IPS-18c (cell line): Measurements from ENCODE around the gene COPG2.

Experiments
- H3K4me3 ChIP-seq: 2 replicates; pipeline ENCODE4 v1.7.0; 2013; ENCODE audit warnings: low read depth, mild to moderate bottlenecking, low read length, moderate library complexity; ENCODE audit not compliant: insufficient read depth
- H3K9me3 ChIP-seq: one replicate; pipeline ENCODE4 v1.6.1; 2013; ENCODE audit warnings: mild to moderate bottlenecking, low read length, moderate library complexity; ENCODE audit not compliant: control insufficient read depth, insufficient read depth

The COPG2 gene

GRCh38 chr7:130667593-130668257 is 823 bp downstream of the COPG2 start:
- Histone ChIP-seq H3K4me3 (peak overlapping the region; percentile 84), H3K9me3 (no peaks in the 10 kb centered on the region)

GRCh38 chr7:130662426-130662825 is 6.1 kb downstream of the COPG2 start:
- H3K9me3 ChIP-seq, result peaks cover 2% of the 10 kb centered on the region

DNA sequence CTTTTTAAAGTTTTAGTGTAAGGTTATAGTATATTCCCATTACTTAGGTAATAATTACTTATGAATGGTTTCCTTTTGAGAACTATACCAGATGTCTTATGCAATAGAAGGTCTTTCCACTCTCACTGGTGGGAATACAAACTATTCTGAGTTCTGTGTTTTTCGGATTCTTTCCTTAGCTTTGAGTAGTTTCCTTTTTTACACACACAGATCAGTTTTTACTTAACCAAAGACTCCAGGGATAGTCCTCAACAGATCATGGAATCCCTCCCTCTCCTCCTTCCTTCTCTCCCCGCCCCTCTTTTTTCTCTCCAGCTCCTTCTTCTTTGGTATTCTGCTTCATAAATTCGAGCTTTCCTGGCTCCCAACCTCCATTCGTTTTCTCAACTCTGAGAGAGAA is 13.3 kb downstream of the COPG2 start:
- no peak overlapping the region for H3K4me3 ChIP-seq
- H3K9me3 ChIP-seq, result no peaks in the 10 kb centered on the region

More at GRCh38 chr7:130662426-130662825, 6.1 kb downstream of the COPG2 start:
- H3K4me3 ChIP-seq, result no peak overlapping the region

- Histone ChIP-seq H3K9me3 (no peaks in the 10 kb centered on the region), H3K4me3 (no peak overlapping the region)
Observed at GRCh38 chr7:130654850-130655249, 13.7 kb downstream of the COPG2 start.

GRCh38 chr7:130650611-130651120 is 17.9 kb downstream of the COPG2 start:
- H3K4me3 ChIP-seq, result no peak overlapping the region
- H3K9me3 ChIP-seq, result no peaks in the 10 kb centered on the region

DNA sequence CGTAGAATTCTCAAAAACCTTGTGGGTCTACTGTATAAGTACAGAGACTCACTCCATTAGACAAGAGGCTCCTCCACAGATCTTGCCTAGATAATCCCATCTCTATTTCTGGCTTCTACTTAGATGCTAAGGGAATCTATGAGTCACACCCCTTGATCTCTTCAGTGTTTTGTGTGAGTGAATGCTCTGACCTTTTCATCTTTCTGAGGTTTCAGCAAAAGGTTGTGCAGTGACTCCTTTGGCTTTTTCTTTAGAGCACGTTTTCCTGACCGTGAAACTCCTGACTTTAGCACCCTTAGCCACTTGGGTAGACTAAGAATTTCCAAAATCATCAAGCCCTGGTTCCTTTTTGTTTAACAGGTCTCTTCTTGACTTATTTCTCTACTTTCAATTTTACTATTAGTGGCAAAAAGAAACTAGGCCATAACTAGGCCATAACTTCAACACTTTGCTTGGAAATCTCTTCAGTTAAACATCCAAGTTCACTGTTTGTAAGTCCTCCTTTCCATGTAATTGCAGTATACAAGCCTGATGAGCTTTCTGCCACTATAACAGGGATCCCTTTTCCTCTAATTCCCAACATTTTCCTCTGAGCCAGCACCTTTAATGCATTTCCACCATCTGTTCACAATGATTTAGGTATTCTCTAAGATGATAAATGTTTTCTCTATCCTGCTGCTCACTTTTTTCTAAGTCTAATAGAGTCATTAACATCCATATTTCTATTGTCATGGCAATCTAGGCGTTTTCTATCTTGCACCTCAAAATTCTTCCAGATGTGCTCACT is 19.4 kb downstream of the COPG2 start:
- no peak overlapping the region for H3K4me3 ChIP-seq
- H3K9me3 ChIP-seq, result no peaks in the 10 kb centered on the region

DNA sequence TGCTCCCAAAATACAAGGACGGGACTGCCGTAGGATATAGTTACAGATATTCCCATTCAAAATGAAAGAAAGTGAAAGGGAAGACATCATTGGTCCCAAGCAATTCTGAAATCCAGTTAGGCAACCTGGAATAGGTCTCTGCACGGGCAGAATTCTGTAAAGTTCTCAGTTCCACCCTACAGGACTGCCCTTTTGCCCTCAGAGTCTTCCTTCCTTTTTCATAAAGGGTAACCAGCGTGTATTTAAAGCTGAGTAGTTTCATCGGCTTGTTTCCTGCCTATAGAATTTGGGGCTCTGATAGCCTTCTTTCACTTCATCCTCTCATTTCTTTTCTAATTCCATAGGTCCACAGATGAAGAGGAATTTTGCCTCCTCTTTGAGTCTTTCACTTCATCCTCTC is 20.0 kb downstream of the COPG2 start:
- Histone ChIP-seq H3K4me3 (no peak overlapping the region), H3K9me3 (no peaks in the 10 kb centered on the region)

GRCh38 chr7:130642383-130642782 is 26.2 kb downstream of the COPG2 start:
- no peak overlapping the region for H3K4me3 ChIP-seq
- no peaks in the 10 kb centered on the region for H3K9me3 ChIP-seq

GRCh38 chr7:130641497-130641896 is 27.1 kb downstream of the COPG2 start:
- Histone ChIP-seq H3K4me3 (no peak overlapping the region), H3K9me3 (peaks cover 1% of the 10 kb centered on the region)

GRCh38 chr7:130641040-130641439 is 27.5 kb downstream of the COPG2 start:
- H3K9me3 ChIP-seq, result peaks cover 2% of the 10 kb centered on the region
- H3K4me3 ChIP-seq, result no peak overlapping the region

- peaks cover 2% of the 10 kb centered on the region for H3K9me3 ChIP-seq
- H3K4me3 ChIP-seq, result no peak overlapping the region
Observed at GRCh38 chr7:130639388-130639787, 29.2 kb downstream of the COPG2 start.

DNA sequence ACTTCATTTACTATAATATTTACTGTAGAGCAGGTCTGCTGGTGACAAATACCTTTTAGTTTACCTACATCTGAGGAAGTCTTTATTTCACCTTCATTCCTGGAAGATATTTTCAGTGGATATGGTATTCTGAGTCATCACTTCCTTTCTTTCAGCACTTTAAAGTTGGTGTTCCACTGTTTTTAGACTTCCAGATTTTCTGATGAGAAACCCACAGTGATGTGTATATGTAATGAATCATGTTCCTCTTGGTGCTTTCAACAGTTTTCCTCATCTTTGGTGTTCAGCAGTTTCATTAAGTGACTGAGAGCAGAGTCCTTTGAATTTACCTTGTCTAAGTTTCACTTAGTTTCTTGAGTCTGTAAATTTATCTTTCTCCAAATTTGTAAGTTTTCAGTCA is 36.4 kb downstream of the COPG2 start:
- H3K4me3 ChIP-seq, result no peak overlapping the region
- peaks cover 4% of the 10 kb centered on the region for H3K9me3 ChIP-seq

- Histone ChIP-seq H3K9me3 (peaks cover 2% of the 10 kb centered on the region), H3K4me3 (no peak overlapping the region)
Observed at GRCh38 chr7:130628901-130629300, 39.6 kb downstream of the COPG2 start.

DNA sequence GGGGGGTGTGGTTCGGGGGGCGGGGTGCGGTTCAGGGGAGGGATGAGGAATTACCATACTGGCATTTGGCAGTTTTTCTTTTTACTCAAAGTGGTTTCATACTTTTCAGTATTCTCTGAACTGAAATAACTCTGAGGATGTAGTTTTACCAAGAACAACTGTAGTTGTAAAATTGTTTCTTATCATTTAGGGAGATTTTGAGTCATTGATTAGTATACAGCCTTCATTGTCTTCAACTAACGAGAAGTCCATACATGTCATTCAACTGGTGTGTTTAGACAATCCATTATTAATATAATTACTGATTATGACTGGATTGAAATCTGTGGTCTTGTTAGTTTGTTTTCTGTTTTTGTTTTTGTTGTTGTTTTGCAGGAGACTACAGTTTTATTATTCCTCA is 40.8 kb downstream of the COPG2 start:
- Histone ChIP-seq H3K9me3 (peaks cover 2% of the 10 kb centered on the region), H3K4me3 (no peak overlapping the region)

DNA sequence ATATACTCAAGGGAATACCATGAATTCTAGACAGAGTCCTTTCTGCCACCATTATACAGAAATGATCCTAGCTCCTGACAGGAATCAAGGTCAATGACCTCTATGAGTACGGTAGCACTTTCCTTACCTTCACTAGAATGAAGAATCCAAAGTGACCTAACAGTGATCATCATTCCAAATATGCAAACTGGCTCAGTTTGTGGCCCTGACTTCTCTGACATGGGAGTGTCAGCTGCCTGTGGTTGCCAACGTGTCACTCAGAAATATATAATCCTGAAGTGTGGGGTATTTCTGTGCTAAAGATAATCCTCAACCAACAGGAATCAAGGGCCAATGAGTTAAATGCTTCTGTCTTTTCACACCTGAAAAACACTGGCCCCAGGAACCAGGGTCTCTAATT is 45.7 kb downstream of the COPG2 start:
- H3K9me3 ChIP-seq, result no peaks in the 10 kb centered on the region
- no peak overlapping the region for H3K4me3 ChIP-seq

DNA sequence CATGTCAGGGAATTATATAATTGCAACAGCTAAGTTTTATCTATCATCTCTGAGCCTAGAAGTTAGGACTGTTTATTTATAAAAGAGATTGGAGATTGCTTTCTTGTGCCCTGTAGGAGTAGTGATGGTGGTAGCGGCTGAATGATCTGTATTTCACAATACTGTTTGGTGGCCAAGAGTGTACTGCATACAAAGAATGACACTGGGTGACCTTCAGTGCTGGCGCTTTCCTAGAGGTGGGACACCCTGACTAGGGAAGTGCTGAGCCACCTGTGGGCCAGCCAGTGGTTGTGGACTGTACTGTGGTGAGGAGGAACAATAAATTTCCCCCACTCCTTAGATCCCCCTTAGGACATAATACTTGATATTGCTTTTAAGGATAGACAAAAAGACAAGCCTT is 53.0 kb downstream of the COPG2 start:
- Histone ChIP-seq H3K4me3 (no peak overlapping the region), H3K9me3 (no peaks in the 10 kb centered on the region)

- Histone ChIP-seq H3K9me3 (no peaks in the 10 kb centered on the region), H3K4me3 (no peak overlapping the region)
Observed at GRCh38 chr7:130614449-130614848, 54.1 kb downstream of the COPG2 start.

DNA sequence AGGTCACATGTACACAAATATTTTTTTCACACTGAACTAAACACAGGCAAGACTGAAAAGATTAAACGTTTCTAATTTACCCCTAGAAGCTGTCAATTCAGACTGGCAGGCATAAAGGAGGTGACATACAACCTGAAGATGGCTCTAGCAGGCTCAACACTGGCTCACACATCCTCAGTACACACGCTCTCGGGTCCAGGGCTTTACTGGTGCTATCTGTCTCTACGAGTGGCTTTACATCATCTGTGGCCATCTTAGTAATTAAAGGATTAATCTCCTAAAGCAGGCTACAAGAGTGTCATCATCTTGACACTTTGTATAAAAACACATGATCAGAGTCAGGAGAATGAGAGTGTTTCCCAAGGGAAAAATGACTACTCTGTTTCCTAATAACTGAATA is 57.3 kb downstream of the COPG2 start:
- H3K9me3 ChIP-seq, result no peaks in the 10 kb centered on the region
- H3K4me3 ChIP-seq, result no peak overlapping the region
